GM10248 (cell line): Measurements from ENCODE around the gene ZNF891.
A peak's percentile ranks its signal among the peaks of the same experiment; 100 is the strongest.

ENCODE experiments used
- CTCF ChIA-PET: fragments of 300-600 bp; sonication (Branson Sonifier 250); formaldehyde crosslinking; extraction: SDS; loops from one replicate; lab custom pipeline; 2021; ENCODE audit warnings: antibody characterized with exemption; lab: Yijun Ruan, JAX
- POLR2A ChIA-PET: fragments of 350-650 bp; sonication (Branson Sonifier 250); formaldehyde crosslinking; extraction: SDS; loops from one replicate; lab custom pipeline; 2020; ENCODE audit warnings: antibody characterized with exemption; lab: Yijun Ruan, JAX
- DNase-seq: peaks from one replicate; pipeline ENCODE4 v3.0.0; 2012; ENCODE audit errors: extremely low spot score
- TF ChIP-seq, protein P1 (sequence below): IDR thresholded peaks from 2 replicates; pipeline ENCODE4 v1.5.1; 2012; ENCODE audit warnings: mild to moderate bottlenecking, low read depth; ENCODE audit errors: extremely low read depth, missing control alignments, control extremely low read depth

The ZNF891 gene

DNA sequence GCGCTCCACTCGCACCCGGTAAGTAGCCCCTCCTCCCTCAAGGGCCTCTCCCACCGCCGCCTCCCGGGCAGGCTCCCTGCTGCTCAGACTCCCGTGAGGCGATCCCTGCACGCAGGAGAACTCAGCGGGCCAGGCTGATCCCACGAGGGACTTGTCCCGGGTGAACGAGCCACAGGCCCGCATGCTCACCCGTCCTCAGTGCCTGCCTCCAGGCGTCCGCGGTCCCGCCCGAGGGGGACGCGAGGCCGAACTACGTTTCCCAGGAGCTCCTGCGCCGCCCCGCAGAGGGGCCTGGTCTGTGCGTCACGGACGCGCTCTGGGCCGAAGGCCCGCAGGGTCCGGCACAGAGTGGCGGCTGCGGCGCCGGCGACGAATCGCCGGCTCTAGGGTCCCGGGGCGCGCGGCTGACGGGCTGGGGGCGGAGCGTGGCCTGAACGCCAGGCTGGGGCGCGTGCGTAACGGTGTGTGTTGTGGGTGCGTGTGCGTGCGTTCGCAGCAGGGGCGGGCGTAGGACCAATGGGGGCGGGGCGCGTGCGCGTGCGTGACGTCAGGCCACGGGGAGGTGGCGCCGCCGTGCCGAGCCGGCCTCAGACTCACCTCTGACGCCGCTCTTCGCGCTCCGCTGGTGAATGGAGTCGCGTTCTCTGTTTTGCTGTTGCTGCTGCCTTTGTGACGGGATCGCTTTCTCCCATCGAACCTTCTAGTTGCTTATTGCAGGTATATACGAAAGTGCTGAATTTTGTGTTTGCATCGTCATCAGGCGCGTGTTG, at the start of gene ZNF891, which contains the start of gene ZNF10:
TSS of gene ZNF891 (minus strand) at position 237 of the 770 bp plus-strand sequence. CDS start 8,356 bp downstream, outside the sequence.
TSS of gene ZNF10 (plus strand) at position 590 of the 770 bp plus-strand sequence. CDS start 13,866 bp downstream, outside the sequence.
- TF ChIP-seq, protein P1, sequence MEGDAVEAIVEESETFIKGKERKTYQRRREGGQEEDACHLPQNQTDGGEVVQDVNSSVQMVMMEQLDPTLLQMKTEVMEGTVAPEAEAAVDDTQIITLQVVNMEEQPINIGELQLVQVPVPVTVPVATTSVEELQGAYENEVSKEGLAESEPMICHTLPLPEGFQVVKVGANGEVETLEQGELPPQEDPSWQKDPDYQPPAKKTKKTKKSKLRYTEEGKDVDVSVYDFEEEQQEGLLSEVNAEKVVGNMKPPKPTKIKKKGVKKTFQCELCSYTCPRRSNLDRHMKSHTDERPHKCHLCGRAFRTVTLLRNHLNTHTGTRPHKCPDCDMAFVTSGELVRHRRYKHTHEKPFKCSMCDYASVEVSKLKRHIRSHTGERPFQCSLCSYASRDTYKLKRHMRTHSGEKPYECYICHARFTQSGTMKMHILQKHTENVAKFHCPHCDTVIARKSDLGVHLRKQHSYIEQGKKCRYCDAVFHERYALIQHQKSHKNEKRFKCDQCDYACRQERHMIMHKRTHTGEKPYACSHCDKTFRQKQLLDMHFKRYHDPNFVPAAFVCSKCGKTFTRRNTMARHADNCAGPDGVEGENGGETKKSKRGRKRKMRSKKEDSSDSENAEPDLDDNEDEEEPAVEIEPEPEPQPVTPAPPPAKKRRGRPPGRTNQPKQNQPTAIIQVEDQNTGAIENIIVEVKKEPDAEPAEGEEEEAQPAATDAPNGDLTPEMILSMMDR, result no peak
- POLR2A ChIA-PET, result interaction anchor here (1.0 kb wide), 2 partner anchors 39 to 50 kb away, joined by 3 read pairs; no protein-coding TSS in a partner anchor
- CTCF ChIA-PET, result interaction anchor here (0.8 to 1.2 kb wide), 3 partner anchors 10 to 51 kb away, joined by 3 to 5 read pairs (median 3); no protein-coding TSS in a partner anchor
- DNase-seq, result peak; percentile 93

DNA sequence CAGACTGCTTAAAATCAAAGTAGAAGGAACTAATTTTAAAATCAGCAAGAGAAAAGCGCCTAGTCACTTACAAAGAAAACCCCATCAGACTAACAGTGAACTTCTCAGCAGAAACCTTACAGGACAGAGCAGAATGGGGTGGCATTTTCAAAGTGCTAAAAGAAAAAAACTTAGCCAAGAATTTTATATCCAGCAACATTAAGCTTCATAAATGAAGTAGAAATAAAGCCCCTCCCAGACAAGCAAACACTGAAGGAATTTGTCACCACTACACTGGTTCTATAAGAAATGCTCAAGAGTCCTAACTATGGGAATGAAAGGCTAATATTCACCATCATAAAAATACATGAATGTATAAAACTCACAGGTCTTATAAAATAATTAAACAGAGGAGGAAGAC, 44.8 kb upstream of the ZNF891 start:
- ChIA-PET POLR2A (no interaction called here), CTCF (no interaction called here)
- TF ChIP-seq, protein P1, result no peak
- DNase-seq, result no peak

DNA sequence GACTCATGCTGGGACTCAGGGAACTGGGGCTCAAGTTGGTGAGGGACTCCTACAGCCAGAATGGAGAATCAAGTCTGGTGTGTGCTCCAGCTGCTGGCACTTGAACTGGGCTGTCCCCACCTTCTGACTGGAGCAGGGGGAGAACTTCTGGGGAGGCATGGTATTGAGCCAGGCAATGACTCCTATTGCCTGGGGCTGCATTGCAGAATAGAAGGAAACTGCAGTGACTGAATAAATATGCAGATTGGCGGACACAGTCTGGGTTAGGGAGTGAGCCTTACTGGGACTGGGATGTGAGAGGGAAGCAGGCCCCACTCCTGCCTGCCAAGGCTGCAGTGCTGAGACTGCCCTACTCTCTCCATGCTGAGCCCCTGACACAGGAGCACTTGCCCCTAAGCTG, 42.4 kb upstream of the ZNF891 start:
- no peak for DNase-seq
- ChIA-PET CTCF (interaction anchor here (1.2 kb wide), 1 partner anchor 8 kb away, joined by 5 read pairs; the partner anchor contains the start of gene ZNF268), POLR2A (no interaction called here)
- TF ChIP-seq, protein P1, result no peak

DNA sequence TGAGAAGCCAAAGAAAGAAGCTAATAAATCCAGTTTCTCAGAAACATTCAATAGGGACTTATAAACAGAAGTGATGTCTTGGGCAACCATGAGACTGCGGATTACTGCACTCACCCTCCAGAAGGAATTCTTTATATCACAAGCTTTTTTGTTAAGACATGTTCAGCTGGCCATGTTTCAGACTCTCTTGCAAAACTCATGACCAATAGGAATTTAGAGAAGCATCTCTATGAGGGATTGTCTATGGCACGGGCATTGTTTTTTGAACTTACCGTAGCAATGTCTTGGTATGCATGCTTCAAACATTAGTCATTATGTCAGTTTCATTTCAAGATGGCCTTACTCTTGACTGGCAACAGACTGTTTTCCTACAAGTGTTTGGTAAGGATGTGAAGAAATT, 35.7 kb upstream of the ZNF891 start:
- POLR2A ChIA-PET, result no interaction called here
- TF ChIP-seq, protein P1, result no peak
- no peak for DNase-seq
- CTCF ChIA-PET, result interaction anchor here (1.6 kb wide), 1 partner anchor 66 kb away, joined by 3 read pairs; no protein-coding TSS in a partner anchor

DNA sequence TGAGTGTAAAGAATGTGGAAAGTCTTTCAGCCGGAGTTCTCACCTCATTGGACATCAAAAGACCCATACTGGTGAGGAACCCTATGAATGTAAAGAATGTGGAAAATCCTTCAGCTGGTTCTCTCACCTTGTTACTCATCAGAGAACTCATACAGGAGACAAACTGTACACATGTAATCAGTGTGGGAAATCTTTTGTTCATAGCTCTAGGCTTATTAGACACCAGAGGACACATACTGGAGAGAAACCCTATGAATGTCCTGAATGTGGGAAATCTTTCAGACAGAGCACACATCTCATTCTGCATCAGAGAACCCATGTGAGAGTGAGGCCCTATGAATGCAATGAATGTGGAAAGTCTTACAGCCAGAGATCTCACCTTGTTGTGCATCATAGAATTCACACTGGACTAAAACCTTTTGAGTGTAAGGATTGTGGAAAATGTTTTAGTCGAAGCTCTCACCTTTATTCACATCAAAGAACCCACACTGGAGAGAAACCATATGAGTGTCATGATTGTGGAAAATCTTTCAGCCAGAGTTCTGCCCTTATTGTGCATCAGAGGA, 26.1 kb upstream of the ZNF891 start:
- DNase-seq, result no peak
- POLR2A ChIA-PET, result no interaction called here
- TF ChIP-seq, protein P1, result no peak
- CTCF ChIA-PET, result no interaction called here

DNA sequence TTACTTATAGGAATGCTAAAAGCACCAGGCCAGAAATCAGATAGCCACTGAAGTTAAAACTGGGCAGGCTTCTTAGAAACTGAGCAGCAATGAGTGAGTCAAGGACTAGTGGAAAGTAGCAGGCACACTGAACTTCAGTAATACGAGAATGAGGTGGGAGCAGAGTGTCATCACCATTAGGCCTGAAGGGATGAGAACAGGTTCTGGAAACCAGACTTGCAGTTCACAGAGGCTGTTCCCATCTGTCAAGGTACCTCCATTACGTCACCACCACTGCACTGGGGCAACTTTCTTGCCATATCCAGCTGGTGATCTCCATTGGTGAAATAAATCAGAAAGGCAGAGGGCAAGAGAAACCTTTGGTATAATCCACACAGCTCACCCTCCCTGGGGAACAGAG, 15.9 kb upstream of the ZNF891 start:
- TF ChIP-seq, protein P1, result no peak
- DNase-seq, result no peak
- POLR2A ChIA-PET, result no interaction called here
- CTCF ChIA-PET, result no interaction called here
